Peyer's patch (tissue), 4 donors: ENCODE results near the gene IER3. TPM values are rescaled to one million over a fixed set of nuclear protein-coding genes. Genes with fewer than 3 reads are reported as not detected.
"Not testable (repeated sequence)": the region's sequence is repeated elsewhere in the genome, so short reads cannot be mapped to it uniquely, and the experiment has no call there.

ENCODE experiments used
- DNase-seq, 3 donors: peaks; one replicate each; pipeline ENCODE4 v3.0.0-alpha.2; 2017 to 2019
- H3K27ac ChIP-seq, 4 donors: fragments of 200-600 bp; sonication (generic); one replicate each; pipeline ENCODE4 v1.5.1; 2016 to 2019
- H3K27me3 ChIP-seq, 2 donors: fragments of 200-600 bp; sonication (generic); one replicate each; pipeline ENCODE4 v1.5.1; 2019
- H3K36me3 ChIP-seq, 3 donors: fragments of 200-600 bp; sonication (generic); one replicate each; pipeline ENCODE4 v1.5.1; 2016 to 2019
- H3K4me1 ChIP-seq, 4 donors: fragments of 200-600 bp; sonication (generic); one replicate each; pipeline ENCODE4 v1.5.1; 2016 to 2019
- H3K4me3 ChIP-seq, 4 donors: fragments of 200-600 bp; sonication (generic); 1 replicate in 3 of 4; 2 replicates in 1 of 4; pipeline ENCODE4 v1.5.1; 2016 to 2019; ENCODE audit warnings: mild to moderate bottlenecking in 1 of 4
- H3K9me3 ChIP-seq, 4 donors: fragments of 200-600 bp; sonication (generic); one replicate each; pipeline ENCODE4 v1.5.1; 2016 to 2019; ENCODE audit warnings: mild to moderate bottlenecking in 1 of 4
- CTCF ChIP-seq, 6 experiments: fragments of 450-650 bp in 4 of 6; fragments of 200-600 bp in 2 of 6; sonication (generic) in 1 of 6; IDR thresholded peaks; one replicate each; pipeline ENCODE4 v1.5.1; 2017 to 2019; ENCODE audit warnings: antibody characterized with exemption in 6 of 6, mild to moderate bottlenecking in 3 of 6, moderate library complexity in 1 of 6
- POLR2A ChIP-seq, 2 donors: fragments of 450-650 bp; IDR thresholded peaks; one replicate each; pipeline ENCODE4 v1.5.1; 2017; ENCODE audit warnings: antibody characterized with exemption in 2 of 2, mild to moderate bottlenecking in 2 of 2, moderate library complexity in 2 of 2
- total RNA-seq, 4 donors: library from RNA; depleted of rRNA; stranded (reverse); fragments of >200 nt; gene quantifications; one replicate each; pipeline ENCODE4 v1.1.0, GENCODE V29; 2016

IER3 gene
- total RNA-seq, 4 donors from 2014 or later, result 6.7 to 16.4 (median 13.2) TPM

- not testable (repeated sequence) for H3K27me3 ChIP-seq
- peak in 1 of 2 donors; percentile 4 for TF ChIP-seq POLR2A (IDR thresholded peaks at IDR 0.05)
- peak in 1 of 3 donors; percentile 50 for DNase-seq
These were observed 26.3 kb downstream of the IER3 start for GRCh38 chr6:30717845-30718720.

GRCh38 chr6:30717129-30717844 lies 27.1 kb downstream of the IER3 start, which contains the start of gene MDC1:
Gene MDC1, minus strand, starts transcription at chr6:30717281. Its CDS starts 2,106 bp downstream, at chr6:30715175.
- TF ChIP-seq CTCF (IDR thresholded peaks at IDR 0.05) (peak in 5 of 6 experiments; percentile 18 to 62 (median 59)), POLR2A (IDR thresholded peaks at IDR 0.05) (peak; percentile 91 to 95)
- H3K36me3 ChIP-seq, result peaks cover 0 to 21% (median 0%) of the 10 kb centered on the region in 3 donors
- H3K4me1 ChIP-seq, result peaks cover 0 to 26% (median 6%) of the 10 kb centered on the region in 4 donors
- peak within 1 kb of the TSS; percentile 91 to 96 (median 93) for H3K27ac ChIP-seq
- H3K4me3 ChIP-seq, result peak within 1 kb of the TSS; percentile 51 to 84 (median 68)
- H3K9me3 ChIP-seq, result no peaks in the 10 kb centered on the region
- peak; percentile 99 to 100 (median 99) for DNase-seq
- H3K27me3 ChIP-seq, result no peaks in the 10 kb centered on the region

More at GRCh38 chr6:30717845-30718720, 26.3 kb downstream of the IER3 start:
- peaks cover 0 to 18% (median 0%) of the 10 kb centered on the region in 3 donors for H3K36me3 ChIP-seq
- H3K4me1 ChIP-seq, result peaks cover 0 to 34% (median 7%) of the 10 kb centered on the region in 4 donors
- H3K27ac ChIP-seq, result peak overlapping the region; percentile 74 to 92 (median 90)
- H3K9me3 ChIP-seq, result not testable (repeated sequence)
- peak overlapping the region; percentile 26 to 63 (median 54) for H3K4me3 ChIP-seq

GRCh38 chr6:30716879-30717128 lies 27.5 kb downstream of the IER3 start:
- TF ChIP-seq POLR2A (IDR thresholded peaks at IDR 0.05), result no peak
- TF ChIP-seq CTCF (IDR thresholded peaks at IDR 0.05), result peak in 2 of 6 experiments; percentile 9 to 16
- Histone ChIP-seq H3K36me3 (peaks cover 0 to 26% (median 0%) of the 10 kb centered on the region in 3 donors), H3K4me3 (peak overlapping the region; percentile 51 to 84 (median 68)), H3K4me1 (peaks cover 0 to 22% (median 4%) of the 10 kb centered on the region in 4 donors), H3K27ac (peak overlapping the region; percentile 91 to 96 (median 93)), H3K9me3 (no peaks in the 10 kb centered on the region), H3K27me3 (no peaks in the 10 kb centered on the region)
- no peak for DNase-seq

GRCh38 chr6:30714263-30714662 lies 30.1 kb downstream of the IER3 start:
- Histone ChIP-seq H3K27me3 (no peaks in the 10 kb centered on the region), H3K27ac (no peak overlapping the region), H3K36me3 (peaks cover 0 to 40% (median 0%) of the 10 kb centered on the region in 3 donors), H3K9me3 (no peaks in the 10 kb centered on the region), H3K4me1 (peaks cover 0 to 18% (median 3%) of the 10 kb centered on the region in 4 donors), H3K4me3 (no peak overlapping the region)
- no peak for DNase-seq
- no peak for TF ChIP-seq POLR2A (IDR thresholded peaks at IDR 0.05)
- no peak for TF ChIP-seq CTCF (IDR thresholded peaks at IDR 0.05)

GRCh38 chr6:30712441-30712945 lies 31.9 kb downstream of the IER3 start:
- no peaks in the 10 kb centered on the region for H3K27me3 ChIP-seq
- H3K27ac ChIP-seq, result no peak overlapping the region
- H3K4me3 ChIP-seq, result no peak overlapping the region
- peaks cover 0 to 40% (median 0%) of the 10 kb centered on the region in 3 donors for H3K36me3 ChIP-seq
- H3K9me3 ChIP-seq, result no peaks in the 10 kb centered on the region
- DNase-seq, result no peak
- H3K4me1 ChIP-seq, result peaks cover 0 to 8% (median 3%) of the 10 kb centered on the region in 4 donors
- TF ChIP-seq POLR2A (IDR thresholded peaks at IDR 0.05) (no peak), CTCF (IDR thresholded peaks at IDR 0.05) (no peak)
